HG02763 (cell line): ENCODE data around the gene MTA1.

Source experiments
- ATAC-seq: cut with Tn5 transposase; IDR thresholded peaks from one replicate; pipeline ENCODE4 v1.9.1; 2021; ENCODE audit warnings: mild to moderate bottlenecking, moderate library complexity; ENCODE audit not compliant: unreplicated experiment

The MTA1 gene

DNA sequence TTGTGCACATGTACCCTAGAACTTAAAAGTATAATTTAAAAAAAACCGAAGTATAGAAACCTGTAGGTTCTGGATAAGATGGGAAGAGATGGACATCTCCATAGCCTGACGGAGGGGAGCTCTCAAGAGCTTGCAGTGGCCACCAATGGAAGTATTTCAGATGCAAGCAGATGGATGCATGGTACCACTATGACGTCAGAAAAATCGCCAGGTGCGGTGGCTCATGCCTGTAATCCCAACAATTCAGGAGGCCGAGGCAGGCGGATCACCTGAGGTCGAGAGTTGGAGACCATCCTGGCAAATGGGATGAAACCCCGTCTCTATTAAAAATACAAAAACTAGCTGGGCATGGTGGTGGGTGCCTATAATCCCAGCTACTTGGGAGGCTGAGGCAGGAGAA, 17.9 kb upstream of the MTA1 start:
- ATAC-seq: no peak

DNA sequence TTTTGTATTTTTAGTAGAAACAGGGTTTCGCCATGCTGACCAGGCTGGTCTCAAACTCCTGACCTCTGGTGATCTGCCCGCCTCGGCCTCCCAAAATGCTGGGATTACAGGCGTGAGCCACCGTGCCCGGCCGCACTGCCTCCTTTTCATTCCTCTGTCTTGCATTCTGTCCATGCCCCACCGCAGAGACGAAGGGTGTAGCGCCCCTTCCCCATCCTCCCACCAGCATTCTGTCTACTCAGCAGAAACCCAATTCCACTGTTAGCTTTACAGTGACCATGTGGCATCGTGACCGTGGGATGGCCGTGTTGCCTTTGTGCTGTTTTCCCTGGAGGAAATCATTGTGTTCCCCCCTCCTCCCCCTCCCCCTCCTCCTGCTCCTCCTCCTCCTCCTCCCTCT, 11.0 kb upstream of the MTA1 start:
- no peak for ATAC-seq

DNA sequence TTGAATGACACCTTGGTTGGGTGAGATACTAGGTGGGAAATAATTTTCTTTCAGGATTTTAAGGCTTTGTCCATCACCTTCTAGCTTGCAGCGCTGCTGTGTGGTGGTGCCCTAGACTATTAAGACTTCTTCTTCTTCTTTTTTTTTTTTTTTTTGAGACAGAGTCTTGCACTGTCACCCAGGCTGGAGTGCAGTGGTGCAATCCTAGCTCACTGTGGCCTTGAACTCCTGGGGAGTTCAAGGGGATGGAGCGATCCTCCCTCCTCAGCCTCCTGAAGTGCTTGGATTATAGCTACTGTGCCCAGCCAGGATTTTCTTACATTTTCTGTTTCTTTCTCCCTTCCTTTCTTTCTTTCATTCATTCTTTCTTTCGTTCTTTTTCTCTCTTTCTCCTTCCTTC, 10.3 kb upstream of the MTA1 start:
- ATAC-seq: no peak

DNA sequence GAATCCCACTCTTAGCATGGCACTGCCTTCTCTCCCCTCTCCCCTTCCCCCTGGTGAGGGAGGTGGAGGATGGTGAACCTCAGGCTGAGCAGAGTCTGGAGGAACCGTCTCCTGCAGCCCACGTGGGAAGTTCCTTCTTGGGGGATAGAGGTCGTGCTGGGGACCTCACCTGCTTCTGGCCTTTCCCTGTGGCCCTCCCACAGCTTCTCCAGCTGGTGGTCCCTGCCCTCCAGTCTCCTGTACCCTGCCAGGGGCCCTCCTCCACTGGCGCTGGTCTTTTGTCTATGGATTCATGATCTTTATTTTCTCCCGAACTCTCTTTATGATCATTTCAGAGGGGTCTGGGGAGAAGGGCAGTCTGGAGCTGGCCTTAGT, 9.0 kb upstream of the MTA1 start:
- ATAC-seq: no peak

DNA sequence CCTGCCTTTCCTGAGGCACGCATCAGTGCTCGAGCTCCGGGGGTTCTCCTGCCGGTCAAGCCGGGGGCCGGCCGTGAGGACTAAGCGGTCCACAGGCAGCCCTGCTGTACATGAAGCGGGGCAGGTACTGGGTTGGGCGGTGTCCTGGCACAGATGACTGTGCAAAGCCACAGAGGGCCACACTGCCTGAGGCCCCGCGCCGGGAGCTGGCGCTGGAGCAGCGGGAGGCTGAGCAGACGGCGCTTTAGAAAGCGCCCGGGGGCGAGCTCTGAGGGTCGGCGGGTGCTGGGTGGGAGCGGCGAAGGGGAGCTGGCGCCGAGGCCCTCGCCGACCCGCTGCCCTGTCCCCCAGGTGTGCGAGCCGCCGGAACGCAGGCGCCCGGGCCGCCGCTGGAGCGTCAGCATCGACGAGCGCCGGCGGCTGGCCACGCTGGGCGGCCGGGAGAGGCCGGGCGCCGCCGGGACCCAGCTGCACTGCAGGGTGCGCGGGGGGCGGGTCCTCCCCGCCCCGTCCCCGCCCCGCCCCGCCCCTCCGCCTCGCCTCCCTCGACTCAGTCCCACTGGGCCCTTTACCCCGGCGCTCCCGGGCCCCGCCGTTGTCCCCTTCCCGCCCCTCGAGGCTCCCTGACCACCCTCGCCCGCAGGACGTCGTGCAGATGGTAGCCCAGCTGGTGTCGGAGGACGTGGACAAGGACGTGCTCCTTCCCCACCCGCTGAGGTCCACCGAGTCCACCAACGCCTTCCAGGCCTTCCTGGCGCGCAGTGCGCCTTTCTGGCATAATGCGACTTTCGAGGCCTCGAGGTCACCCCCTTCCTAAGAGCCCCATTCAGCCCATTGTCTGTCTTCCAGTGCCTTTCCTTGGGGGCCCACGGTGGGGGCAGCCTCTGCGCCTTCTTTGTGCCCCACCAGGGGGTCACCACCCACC, 8.3 kb upstream of the MTA1 start:
- ATAC-seq: no peak

DNA sequence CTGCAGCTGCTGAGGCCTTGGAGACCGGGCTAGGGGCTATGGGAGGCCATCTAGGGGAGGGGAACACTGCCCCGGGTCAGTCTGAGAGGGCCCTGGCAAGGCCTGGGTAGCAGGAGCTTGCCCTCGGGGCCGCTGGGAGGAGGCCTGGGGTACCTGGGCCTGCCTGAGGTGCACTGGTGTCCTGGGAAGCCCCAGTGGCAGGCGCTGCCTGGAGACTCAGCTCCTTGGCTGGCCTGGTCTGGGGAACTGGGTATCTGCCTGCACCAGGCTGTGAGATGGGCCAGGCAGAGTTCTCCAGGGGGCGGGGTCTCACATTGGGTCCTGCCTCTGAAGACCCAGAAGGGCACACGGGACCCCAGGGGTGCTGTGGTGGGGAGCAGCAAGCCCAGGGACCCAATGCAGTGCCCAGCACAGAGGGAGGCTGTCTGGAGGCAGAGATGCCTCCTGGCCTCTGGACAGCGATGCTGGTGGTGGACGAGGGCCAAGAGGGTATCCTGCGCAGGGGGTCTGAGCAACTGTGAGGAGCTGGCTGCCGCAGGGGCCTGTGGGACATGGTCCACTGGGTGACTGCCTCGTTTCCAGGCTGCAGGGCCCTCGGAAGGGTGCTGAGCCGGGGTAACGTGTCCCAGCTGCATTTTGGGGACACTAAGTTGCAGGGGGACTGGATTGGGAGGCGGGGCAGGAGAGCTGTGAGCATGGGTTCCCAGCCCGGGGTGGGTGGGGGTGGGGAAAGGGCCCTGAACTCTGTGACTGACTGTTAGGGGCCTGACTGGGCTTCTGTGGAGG, 7.4 kb upstream of the MTA1 start:
- no peak for ATAC-seq

DNA sequence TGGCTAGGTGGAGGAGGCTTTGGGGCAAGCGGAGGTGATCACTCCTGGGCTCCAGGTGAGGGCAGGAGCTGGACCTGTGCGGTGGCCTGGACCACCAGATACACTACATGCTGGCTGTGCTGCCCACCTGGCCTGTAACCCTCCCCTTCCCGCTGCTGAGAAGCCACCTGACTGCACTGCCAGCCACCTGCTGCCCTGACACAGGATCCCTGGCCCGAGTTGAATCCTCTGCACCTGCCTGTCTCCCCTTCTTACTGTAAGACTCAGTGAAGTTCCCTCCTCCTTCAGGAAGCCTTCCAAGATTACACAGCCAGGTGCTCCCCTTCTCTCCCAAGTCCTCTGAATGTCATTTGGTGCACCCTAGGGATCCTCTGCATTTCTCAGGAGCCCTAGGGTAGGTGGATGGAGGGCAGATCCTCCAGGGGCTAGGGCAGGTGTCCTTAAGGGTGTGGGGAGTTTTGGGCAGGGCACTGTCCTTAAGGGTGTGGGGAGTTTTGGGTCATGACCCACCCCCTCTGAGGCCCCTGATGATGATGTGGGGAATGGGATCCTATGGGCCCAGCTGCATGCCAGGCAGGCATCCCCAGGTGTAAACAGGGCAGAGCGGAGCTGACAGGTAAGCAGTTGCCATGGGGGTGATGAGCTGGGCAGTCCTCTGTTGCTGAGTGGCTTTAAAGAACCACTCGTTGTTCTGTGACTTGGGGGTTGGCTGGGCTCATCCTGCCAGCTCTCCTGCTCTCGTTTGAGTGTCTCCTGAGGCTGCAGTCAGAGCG, 6.7 kb upstream of the MTA1 start:
- ATAC-seq: no peak

DNA sequence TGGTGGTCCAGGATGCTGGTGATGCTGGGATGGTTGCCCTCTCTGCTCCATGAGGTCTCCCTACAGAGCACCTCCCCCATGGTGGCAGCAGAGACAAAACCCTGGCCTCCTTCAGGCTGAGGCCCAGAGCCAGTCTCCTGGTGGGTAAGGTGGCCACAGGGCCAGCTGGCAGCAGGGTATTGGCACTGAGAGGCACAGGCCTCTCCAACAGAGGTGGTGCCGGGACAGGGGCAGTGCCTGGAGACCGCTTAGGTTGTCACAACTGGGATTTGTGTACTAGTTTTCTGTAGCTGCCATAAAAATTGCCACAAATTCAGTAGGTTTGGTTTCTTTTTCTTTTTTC, 6.1 kb upstream of the MTA1 start:
- no peak for ATAC-seq

DNA sequence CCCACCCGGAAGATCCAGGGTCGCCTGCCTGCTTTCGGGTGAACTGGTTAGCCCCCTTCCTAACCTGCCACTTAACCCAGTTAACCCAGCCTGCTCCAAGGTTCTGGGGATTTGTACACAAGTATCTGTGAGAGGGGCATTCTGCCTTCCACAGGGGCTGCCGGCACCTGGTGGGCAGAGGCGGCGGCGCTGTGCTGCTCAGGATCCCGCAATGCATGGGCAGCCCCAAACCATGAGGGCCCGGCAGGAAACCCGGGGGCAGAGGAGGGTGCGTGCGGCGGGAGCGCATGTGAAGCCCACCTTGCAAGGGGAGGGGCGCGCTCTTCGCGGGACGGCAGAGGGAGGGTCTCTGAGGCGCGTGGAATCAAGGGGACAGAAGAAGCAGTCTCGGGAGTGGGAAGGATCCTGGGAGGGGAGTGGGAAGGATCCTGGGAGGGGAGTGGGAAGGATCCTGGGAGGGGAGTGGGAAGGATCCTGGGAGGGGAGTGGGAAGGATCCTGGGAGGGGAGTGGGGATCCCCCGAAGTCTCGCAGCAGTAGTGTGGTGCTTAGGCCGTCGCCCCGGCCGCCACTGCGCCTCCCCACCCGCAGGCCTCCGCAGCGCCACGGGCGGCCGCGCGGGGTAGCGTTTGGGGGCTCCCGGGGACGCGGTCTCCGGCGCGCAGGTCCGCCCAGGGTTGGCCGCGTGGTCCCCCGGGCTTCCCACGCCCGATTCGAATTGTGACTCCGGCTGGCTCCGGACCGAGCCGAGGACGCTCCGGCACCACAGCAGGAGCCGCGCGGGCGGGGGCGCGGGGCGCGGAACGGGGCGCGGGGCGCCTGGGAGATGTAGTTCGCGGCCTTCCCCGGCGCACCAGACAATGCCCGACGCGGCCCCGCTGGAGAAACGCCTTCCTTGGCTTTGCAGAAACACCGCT, 4.9 kb upstream of the MTA1 start:
- peak; percentile 47 for ATAC-seq

DNA sequence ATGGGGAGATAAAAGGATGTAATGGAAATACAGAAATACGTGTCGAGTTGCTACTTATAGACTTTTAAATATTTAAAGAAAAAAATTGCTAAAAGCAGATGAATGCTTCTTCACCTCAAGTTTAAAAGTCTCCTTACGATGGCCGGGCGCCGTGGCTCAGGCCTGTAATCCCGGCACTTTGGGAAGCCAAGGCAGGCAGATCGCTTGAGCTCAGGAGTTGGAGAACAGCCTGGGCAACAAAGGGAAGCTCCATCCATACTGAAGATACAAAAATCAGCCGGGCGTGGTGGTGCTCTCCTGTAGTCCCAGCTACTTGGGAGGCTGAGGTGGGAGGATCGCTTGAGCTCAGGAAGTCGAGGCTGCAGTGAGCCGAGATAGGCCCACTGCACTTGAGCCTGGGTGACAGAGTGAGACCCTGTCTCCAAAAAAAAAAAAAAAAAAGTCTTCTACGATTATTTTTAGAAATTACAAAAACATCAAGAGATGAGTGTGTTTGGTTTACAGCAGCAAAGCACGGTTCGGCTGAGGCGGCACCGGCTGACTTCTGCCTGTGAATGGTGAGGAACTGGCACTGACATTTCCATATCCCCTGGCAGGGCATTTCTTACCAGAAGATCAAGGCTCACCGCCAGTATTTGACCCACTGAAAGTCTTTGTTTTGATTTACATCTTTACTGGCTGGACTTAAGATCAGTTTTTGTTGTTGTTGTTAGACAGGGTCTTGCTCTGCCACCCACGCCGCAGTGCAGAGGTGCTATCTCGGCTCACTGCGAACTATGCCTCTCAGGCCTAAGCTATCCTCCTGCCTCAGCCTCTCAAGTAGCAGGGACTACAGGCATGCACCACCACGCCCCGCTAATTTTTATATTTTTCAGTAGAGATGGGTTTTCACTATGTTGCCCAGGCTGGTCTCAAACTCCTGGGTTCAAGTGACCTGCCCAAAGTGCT, 3.9 kb upstream of the MTA1 start:
- ATAC-seq: no peak

DNA sequence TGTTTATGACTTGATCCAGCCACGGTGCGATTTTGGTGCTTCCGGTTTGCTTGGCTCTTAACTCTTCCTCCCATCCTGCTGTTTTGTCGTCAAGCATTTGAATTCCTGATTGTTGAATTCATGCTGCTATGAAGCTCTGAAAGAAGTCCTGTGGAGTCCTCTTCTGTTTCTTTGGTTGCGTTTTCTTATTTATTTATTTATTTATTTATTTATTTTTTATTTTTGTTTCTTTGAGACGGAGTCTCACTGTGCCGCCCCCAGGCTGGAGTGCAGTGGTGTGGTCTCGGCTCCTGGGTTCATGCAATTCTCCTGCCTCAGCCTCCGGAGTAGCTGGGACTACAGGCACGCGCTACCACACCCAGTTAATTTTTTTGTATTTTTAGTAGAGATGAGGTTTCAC, 3.0 kb upstream of the MTA1 start:
- ATAC-seq: no peak

DNA sequence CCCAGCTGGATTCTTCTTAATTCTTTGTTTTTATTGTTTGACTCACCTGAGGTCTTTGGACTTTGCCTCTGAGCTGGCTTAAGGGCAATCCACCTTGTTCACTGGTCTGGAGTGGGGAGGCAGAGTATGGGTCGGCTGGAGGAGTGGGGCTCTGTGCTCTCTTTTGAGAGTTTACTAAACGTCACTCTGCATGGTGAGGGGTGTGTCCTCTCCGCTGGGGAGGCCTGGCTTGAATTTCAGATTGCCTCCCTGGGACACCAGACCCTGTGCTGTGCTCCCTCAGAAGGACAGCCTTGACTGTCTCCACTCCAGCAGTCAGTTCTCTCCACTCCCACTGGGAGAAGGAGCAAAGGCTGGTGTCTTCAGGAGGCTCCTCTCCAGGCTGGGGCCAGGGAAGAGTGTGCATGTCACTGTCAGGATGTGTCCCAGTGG, 1.9 kb upstream of the MTA1 start:
- ATAC-seq: no peak

DNA sequence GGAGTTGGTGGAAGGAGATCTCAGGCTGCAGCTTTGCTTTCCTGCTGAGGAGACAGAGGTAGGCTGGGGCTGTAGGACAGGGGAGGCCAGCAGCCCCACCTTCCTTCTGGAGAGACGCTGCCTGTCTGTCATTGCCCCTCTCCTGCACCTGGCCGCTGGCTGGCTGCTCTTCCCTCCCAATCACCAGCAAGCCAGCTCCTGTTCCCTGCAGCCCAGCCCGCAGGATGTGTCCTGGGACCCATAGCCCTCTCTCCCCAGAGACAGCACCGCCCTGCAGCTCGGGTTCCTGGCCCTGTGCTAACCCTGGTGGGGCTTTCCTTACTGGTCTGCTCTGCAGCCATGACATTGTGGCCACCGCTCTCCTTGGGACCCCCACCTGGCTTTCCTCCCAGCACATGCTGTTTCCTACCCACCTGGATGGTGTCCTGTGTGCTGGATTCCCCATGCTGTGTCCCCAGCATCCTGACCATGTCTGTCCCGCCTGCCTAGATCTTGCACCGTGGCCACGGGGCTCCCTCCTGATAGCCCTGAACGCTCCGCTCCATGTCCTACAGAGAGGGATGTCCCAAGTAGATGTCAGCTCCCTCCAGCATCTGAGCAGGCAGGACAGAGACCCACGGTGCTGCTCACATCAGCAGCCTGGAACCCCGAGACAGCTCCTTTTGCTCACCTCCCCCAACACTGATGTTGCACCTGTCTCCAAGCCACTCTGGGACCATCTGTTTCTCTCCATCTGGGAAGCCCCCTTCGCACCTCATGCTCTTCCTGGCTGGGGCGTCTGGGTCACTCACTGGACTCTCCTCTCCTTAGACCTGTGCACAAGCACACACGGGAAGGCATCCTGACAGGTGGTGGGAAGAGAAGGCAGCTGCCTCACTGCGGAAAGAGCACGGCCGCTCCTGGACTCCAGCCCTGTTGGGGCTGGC, 1.1 kb upstream of the MTA1 start:
- ATAC-seq: no peak

DNA sequence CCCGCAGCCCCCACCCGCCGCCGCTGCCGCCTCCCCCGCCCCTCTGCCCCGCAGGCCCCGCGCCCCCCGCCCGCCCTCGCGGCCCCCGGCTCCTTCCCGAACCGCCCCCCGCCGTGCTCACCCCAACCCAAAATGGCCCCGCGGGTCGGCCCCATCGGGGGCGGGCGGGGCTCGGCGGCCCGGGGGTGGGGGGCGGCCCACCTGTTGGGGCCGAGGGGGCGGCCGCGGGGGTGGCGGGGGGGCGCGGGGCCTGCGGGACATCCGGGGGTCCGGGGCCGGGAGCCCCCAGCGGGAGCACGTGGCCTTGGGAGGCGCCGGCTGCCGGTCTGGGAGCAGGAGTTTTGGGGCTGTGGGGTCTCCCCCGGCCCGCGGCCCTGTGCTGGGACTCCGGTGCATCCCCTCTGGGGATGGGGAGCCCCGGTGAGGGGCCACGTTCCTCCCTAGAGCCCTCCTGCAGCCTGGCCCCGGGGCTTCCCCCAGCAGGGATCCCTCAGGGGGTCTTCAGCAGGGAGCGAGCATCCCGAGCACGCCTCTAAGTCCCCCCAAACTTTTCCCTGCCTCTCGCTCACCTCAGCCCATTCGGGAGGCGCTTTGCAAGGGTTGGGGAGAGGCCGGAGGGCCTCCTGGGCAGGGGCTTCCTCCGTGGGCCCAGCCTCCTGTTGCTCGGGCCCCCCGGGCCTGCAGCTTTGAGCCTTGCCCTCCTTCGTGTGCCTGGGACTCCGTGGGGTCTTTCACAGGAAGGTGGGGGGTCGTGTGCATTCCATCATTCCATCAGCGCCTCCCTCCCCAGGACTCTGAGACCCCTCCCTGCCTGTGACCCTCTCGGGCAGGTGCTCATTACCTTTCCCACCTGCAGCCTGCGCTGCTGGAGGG, 710 bp downstream of the MTA1 start:
- ATAC-seq: no peak

DNA sequence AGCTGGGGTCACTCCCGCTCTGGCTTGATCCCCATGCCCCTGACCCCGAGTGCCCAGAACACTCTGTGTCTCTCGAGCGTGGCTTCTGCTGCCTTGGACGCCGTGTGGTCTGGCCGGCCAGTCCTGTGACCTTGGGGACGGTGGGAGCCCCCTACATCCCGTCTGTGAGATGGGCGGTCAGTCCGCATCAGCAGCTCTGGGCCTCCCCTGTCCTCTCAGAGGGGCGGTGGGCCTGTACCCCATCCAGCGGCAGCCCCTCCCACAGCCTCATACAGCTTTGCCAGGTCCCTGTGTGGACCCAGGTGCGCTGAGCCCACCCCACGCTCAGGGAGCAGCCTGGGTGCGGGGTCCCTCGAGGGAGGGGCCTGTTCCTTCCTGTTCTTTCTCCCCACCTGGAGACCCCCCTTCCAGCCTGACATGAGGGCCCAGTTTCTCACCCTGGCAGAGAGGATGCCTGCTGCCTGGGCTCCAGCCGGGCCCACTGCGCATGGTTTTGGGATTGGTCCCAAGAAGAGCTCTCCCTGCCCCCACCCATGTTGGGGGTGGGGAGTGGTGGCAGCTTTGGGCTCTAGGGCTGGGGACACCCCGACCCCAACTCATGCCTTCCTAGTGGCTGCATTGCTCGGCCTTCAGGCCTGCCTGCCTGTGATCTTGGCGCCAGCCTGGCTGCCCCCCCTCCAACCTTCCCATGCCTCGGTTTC, 1.5 kb downstream of the MTA1 start:
- ATAC-seq: no peak

DNA sequence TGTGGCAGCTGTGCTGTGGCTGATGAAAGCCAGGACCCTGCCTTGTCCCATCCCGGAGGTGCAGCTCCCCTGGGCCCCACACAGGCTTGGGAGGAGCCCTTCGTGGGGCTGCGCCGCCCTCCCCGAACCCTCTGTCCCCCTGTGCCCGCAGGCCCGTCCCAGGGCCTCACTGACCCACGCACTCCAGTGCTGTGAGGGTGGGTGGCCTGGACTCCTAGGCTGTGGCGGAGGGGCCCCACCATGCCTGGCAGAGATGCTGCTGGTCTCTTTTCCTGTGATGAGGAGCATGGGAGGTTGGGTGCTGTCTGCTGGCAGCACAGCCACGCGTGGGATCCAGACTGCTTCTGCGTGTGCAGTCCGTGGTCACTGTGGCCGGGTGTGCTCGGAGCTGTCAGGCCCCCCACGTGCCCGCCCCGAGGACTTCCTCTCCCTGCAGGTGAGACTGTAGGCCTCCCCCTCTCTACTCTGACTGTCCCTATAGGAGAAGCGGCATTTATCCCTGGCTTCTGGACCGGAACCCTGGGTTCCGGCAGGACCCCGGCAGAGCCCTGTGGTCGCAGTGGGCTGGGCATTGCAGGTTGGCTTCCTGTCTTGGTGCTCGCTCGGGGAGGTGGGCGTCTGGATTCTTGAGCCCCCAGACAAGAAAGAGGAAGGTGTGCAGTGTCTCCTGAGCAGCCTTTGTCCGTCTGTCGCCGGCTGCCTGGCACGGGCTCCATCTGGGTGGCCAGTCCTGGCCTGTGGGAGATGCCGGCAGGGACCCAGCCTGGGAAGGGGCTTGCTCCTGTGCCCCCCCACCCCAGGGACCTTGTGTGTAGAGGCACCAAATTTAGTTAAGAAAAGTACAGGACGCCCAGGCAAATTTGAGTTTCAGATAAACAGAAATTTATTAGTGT, 2.3 kb downstream of the MTA1 start:
- ATAC-seq: no peak
